ENCODE measurements around the gene MTG2.

MTG2 gene

DNA sequence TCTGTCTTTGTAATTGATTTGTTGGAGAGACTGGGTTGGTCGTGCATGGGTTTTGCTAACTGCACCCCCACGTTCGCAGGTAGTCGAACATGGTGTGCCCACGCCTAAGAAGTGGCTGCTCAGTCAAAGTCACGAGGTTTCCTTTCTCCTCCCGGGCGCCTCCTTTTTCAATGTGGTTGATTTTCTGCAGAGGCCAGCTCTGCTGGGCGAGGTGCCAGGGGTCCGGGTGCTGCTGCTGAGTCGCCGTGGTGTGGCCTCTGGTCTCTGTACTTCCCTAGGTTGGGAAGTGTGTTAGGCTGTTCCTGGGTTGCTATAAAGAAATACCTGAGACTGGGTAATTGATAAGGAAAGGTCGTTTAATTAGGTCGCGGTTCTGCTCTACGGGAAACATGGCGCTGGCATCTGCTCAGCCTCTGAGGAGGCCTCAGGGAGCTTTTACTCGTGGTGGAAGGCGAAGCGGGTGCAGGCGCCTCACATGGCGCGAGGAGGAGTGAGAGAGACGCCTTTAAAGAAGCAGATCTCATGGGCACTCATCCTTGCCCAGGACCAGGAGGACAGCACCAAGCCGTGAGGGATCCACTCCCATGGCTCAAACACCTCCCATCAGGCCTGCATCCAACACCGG is 69.6 kb downstream of the MTG2 start:
- TF ChIP-seq, protein P1, sequence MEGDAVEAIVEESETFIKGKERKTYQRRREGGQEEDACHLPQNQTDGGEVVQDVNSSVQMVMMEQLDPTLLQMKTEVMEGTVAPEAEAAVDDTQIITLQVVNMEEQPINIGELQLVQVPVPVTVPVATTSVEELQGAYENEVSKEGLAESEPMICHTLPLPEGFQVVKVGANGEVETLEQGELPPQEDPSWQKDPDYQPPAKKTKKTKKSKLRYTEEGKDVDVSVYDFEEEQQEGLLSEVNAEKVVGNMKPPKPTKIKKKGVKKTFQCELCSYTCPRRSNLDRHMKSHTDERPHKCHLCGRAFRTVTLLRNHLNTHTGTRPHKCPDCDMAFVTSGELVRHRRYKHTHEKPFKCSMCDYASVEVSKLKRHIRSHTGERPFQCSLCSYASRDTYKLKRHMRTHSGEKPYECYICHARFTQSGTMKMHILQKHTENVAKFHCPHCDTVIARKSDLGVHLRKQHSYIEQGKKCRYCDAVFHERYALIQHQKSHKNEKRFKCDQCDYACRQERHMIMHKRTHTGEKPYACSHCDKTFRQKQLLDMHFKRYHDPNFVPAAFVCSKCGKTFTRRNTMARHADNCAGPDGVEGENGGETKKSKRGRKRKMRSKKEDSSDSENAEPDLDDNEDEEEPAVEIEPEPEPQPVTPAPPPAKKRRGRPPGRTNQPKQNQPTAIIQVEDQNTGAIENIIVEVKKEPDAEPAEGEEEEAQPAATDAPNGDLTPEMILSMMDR (IDR thresholded peaks at IDR 0.05; ENCODE audit: low read depth, low read length), result no peak; the same call in 1 of the 2 replicates
- no peak overlapping the region for H3K4me3 ChIP-seq (ENCODE audit: low read depth, low read length)
